ENCODE measurements around the gene RAB4A.

RAB4A gene

DNA sequence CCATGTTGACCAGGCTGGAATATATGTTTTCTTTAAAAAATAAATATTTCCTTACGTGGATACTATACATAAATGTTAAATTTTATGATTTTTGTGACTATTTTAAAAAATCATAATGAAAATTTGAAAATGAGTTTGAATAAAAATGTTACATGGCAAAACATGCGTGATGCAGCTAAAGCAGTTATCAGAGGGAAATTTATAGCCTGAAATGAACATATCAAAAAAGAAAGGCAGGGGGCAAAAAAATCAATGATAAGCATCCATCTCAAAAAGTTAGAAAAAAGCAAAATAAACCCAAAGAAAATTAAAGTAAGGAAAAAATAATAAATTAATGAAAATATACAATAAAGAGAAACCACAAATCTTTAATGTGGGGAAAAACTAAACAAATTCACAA lies 63.4 kb downstream of the RAB4A start:
- TF ChIP-seq EZH2phosphoT487 (IDR thresholded peaks at IDR 0.05; ENCODE audit: low read length) (no peak), EZH2 (optimal IDR thresholded peaks at IDR 0.05; ENCODE audit: low read depth, low read length) (no peak)
- TF ChIP-seq, protein P1, sequence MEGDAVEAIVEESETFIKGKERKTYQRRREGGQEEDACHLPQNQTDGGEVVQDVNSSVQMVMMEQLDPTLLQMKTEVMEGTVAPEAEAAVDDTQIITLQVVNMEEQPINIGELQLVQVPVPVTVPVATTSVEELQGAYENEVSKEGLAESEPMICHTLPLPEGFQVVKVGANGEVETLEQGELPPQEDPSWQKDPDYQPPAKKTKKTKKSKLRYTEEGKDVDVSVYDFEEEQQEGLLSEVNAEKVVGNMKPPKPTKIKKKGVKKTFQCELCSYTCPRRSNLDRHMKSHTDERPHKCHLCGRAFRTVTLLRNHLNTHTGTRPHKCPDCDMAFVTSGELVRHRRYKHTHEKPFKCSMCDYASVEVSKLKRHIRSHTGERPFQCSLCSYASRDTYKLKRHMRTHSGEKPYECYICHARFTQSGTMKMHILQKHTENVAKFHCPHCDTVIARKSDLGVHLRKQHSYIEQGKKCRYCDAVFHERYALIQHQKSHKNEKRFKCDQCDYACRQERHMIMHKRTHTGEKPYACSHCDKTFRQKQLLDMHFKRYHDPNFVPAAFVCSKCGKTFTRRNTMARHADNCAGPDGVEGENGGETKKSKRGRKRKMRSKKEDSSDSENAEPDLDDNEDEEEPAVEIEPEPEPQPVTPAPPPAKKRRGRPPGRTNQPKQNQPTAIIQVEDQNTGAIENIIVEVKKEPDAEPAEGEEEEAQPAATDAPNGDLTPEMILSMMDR (IDR thresholded peaks at IDR 0.05; ENCODE audit: low read length) = no peak
- Histone ChIP-seq H3K4me2 (ENCODE audit: low read depth, low read length) (no peak overlapping the region), H3K27me3 (replicated peaks; ENCODE audit: insufficient read depth, low read length) (no peaks in the 10 kb centered on the region), H3K4me3 (ENCODE audit: low read length) (no peak overlapping the region), H4K20me1 (ENCODE audit: insufficient read depth, low read length) (no peaks in the 10 kb centered on the region), H3F3A (ENCODE audit: insufficient read depth, low read length) (no peaks in the 10 kb centered on the region), H3K9ac (ENCODE audit: low read length) (no peak overlapping the region), H3K36me3 (replicated peaks; ENCODE audit: insufficient read depth, low read length) (no peaks in the 10 kb centered on the region), H3K27ac (ENCODE audit: low read length) (no peak overlapping the region), H3K9me3 (replicated peaks; ENCODE audit: insufficient read depth, low read length) (no peaks in the 10 kb centered on the region), H2AFZ (ENCODE audit: low read length) (no peak overlapping the region), H3K4me1 (ENCODE audit: low read length) (peaks cover 7% of the 10 kb centered on the region; the same call in 1 of the 2 replicates), H3K9me2 (replicated peaks; ENCODE audit: insufficient read depth, low read length) (no peaks in the 10 kb centered on the region), H3K79me2 (ENCODE audit: low read length) (peaks cover 79% of the 10 kb centered on the region)
- DNase-seq = no peak

DNA sequence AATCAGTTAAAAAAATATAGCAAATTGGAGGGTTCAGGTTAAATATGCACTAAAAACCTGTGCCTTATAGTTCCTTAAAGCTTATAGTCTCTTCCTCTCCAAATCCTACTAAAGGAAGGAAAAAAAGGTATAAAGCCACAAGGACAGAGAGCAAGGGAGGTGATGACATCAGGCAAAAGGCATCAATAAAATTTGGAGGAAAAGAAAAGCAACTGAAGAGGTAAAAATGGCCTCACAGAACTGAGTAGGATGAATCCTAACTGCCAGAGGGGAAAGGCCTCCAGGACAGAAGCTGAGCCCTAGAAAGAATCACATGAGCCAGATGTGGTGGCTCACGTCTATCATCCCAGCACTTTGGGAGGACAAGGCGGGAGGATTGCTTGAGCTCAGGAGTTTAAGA lies 63.8 kb downstream of the RAB4A start:
- Histone ChIP-seq H3K27ac (ENCODE audit: low read length) (no peak overlapping the region), H3K9ac (ENCODE audit: low read length) (no peak overlapping the region), H3K4me2 (ENCODE audit: low read depth, low read length) (no peak overlapping the region), H3K4me3 (ENCODE audit: low read length) (no peak overlapping the region), H3F3A (ENCODE audit: insufficient read depth, low read length) (no peaks in the 10 kb centered on the region), H3K9me3 (replicated peaks; ENCODE audit: insufficient read depth, low read length) (no peaks in the 10 kb centered on the region), H3K27me3 (replicated peaks; ENCODE audit: insufficient read depth, low read length) (no peaks in the 10 kb centered on the region), H3K79me2 (ENCODE audit: low read length) (peaks cover 81% of the 10 kb centered on the region), H4K20me1 (ENCODE audit: insufficient read depth, low read length) (no peaks in the 10 kb centered on the region), H3K4me1 (ENCODE audit: low read length) (peaks cover 11% of the 10 kb centered on the region; the same call in 1 of the 2 replicates), H3K36me3 (replicated peaks; ENCODE audit: insufficient read depth, low read length) (no peaks in the 10 kb centered on the region), H2AFZ (ENCODE audit: low read length) (no peak overlapping the region), H3K9me2 (replicated peaks; ENCODE audit: insufficient read depth, low read length) (no peaks in the 10 kb centered on the region)
- TF ChIP-seq, protein P1 (IDR thresholded peaks at IDR 0.05; ENCODE audit: low read length) = no peak
- TF ChIP-seq EZH2 (optimal IDR thresholded peaks at IDR 0.05; ENCODE audit: low read depth, low read length) (no peak), EZH2phosphoT487 (IDR thresholded peaks at IDR 0.05; ENCODE audit: low read length) (no peak)
- no peak for DNase-seq

GRCh38 chr1:229336345-229336744 lies 65.4 kb downstream of the RAB4A start:
- peaks cover 85% of the 10 kb centered on the region for H3K79me2 ChIP-seq (ENCODE audit: low read length)
- no peak for DNase-seq
- no peaks in the 10 kb centered on the region for H3K36me3 ChIP-seq (replicated peaks; ENCODE audit: insufficient read depth, low read length)
- no peaks in the 10 kb centered on the region for H3K27me3 ChIP-seq (replicated peaks; ENCODE audit: insufficient read depth, low read length)
- no peak overlapping the region for H3K4me2 ChIP-seq (ENCODE audit: low read depth, low read length)
- no peaks in the 10 kb centered on the region for H3K9me2 ChIP-seq (replicated peaks; ENCODE audit: insufficient read depth, low read length)
- H3K4me1 ChIP-seq (ENCODE audit: low read length) = peaks cover 17% of the 10 kb centered on the region
- H2AFZ ChIP-seq (ENCODE audit: low read length) = no peak overlapping the region
- H4K20me1 ChIP-seq (ENCODE audit: insufficient read depth, low read length) = no peaks in the 10 kb centered on the region
- no peak overlapping the region for H3K9ac ChIP-seq (ENCODE audit: low read length)
- TF ChIP-seq EZH2 (optimal IDR thresholded peaks at IDR 0.05; ENCODE audit: low read depth, low read length) (no peak), EZH2phosphoT487 (IDR thresholded peaks at IDR 0.05; ENCODE audit: low read length) (no peak)
- TF ChIP-seq, protein P1 (IDR thresholded peaks at IDR 0.05; ENCODE audit: low read length) = no peak
- no peak overlapping the region for H3K4me3 ChIP-seq (ENCODE audit: low read length)
- H3K27ac ChIP-seq (ENCODE audit: low read length) = no peak overlapping the region
- H3K9me3 ChIP-seq (replicated peaks; ENCODE audit: insufficient read depth, low read length) = no peaks in the 10 kb centered on the region
- no peaks in the 10 kb centered on the region; the same call in 1 of the 2 replicates for H3F3A ChIP-seq (ENCODE audit: insufficient read depth, low read length)

Data from MM.1S (cell line).